Aorta (tissue), 5 donors: ENCODE results near the gene TIAM1. TPM values are rescaled to one million over a fixed set of nuclear protein-coding genes. Genes with fewer than 3 reads are reported as not detected.

Experiments
- ATAC-seq: fragments of 200-7000 bp; cut with Tn5 transposase; one replicate; pipeline ENCODE4 v1.9.1; 2022; ENCODE audit warnings: moderate library complexity; ENCODE audit not compliant: low FRiP score
- DNase-seq, 2 donors: peaks; one replicate each; pipeline ENCODE4 v3.0.0-alpha.2; 2020
- H3K27ac ChIP-seq, 2 donors: one replicate each; pipeline ENCODE4 v1.5.1; 2013; ENCODE audit warnings: low read length in 2 of 2, mild to moderate bottlenecking in 2 of 2, moderate library complexity in 2 of 2, control low read depth in 1 of 2, inconsistent platforms in 1 of 2, low read depth in 1 of 2
- H3K27me3 ChIP-seq, 2 donors: one replicate each; pipeline ENCODE4 v1.6.1; 2013; ENCODE audit warnings: control low read depth in 1 of 2, low read length in 1 of 2, mild to moderate bottlenecking in 1 of 2, moderate library complexity in 1 of 2; ENCODE audit not compliant: insufficient read depth in 2 of 2, control insufficient read depth in 1 of 2
- H3K36me3 ChIP-seq, 2 donors: one replicate each; pipeline ENCODE4 v1.6.1; 2013; ENCODE audit warnings: control low read depth in 1 of 2, low read length in 1 of 2, mild to moderate bottlenecking in 1 of 2; ENCODE audit not compliant: insufficient read depth in 2 of 2, control insufficient read depth in 1 of 2
- H3K4me1 ChIP-seq, 2 donors: one replicate each; pipeline ENCODE4 v1.6.1; 2013; ENCODE audit warnings: low read length in 2 of 2, control low read depth in 1 of 2, mild to moderate bottlenecking in 1 of 2, moderate library complexity in 1 of 2; ENCODE audit not compliant: insufficient read depth in 2 of 2, control insufficient read depth in 1 of 2
- H3K4me3 ChIP-seq, 2 donors: one replicate each; pipeline ENCODE4 v1.5.1; 2013; ENCODE audit warnings: low read length in 2 of 2, control low read depth in 1 of 2, mild to moderate bottlenecking in 1 of 2
- H3K9me3 ChIP-seq: one replicate; pipeline ENCODE4 v1.6.1; 2013; ENCODE audit warnings: mild to moderate bottlenecking, low read length; ENCODE audit not compliant: control insufficient read depth
- WGBS, 2 donors: extraction: QIAGEN DNeasy Blood & Tissue Kit; methylation state at CpG; one replicate each; pipeline ENCODE4 v1.1.7; 2013; 5-methylcytosine and 5-hydroxymethylcytosine counted together
- intact Hi-C, 2 donors: fragments of 100-400 bp; cut with DNase I; formaldehyde crosslinking; loops; one replicate each; pipeline versions ENCODE4 v1.14.2 to v1.15.0; 2022
- polyA plus RNA-seq, 2 donors: library from polyadenylated mRNA; stranded (reverse); fragments of 200-250 nt; gene quantifications; one replicate each; pipeline ENCODE4 v1.2.3, GENCODE V29; 2013
- total RNA-seq, 2 donors: library from RNA; stranded (reverse); fragmentation: NEBNext Ultra II Directional; extraction: Animal tissue kit (Norgen Biotek cat#: 25700); gene quantifications; one replicate each; pipeline ENCODE4 v1.2.1, GENCODE V29; 2021
- donor health status: healthy with polysubstance abuse.
- donor health status: Bipolar disorder and iron deficiency.
- donor health status: DM: no; HTN: no; CAD: no.
- donor health status: DM: no; HTN: no; CAD: no.
- donor health status: DM: yes; HTN: yes; CAD: no.

TIAM1 gene
- total and polyA plus RNA-seq, 4 donors, result 0.50 to 15.8 (median 12.9) TPM; not detected in 1

DNA sequence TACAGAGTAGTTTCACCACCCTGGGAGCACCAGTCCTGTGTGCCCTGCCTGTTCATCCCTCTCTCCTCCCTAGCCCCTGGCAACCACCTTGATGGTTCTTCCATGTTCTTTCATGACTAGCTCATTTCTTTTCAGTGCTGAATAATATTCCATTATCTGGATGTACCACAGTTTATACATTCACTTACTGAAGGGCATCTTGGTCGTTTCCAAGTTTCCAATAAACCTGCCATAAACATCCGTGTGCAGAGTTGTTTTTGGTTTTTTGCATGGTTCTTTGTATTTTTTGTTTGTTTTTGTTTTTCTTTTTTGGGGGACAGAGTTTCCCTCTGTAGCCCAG, 13.9 kb downstream of the TIAM1 start:
- H3K27me3 ChIP-seq, result no peaks in the 10 kb centered on the region
- no peaks in the 10 kb centered on the region for H3K36me3 ChIP-seq
- no peaks in the 10 kb centered on the region for H3K4me1 ChIP-seq
- WGBS, 2 donors, result 75 to 76% methylated on average over 2 of the region's 2 CpGs
- intact Hi-C loops, result no loop called here
- no peak for ATAC-seq
- no peak for DNase-seq
- H3K9me3 ChIP-seq, result peaks cover 3% of the 10 kb centered on the region
- no peak overlapping the region for H3K27ac ChIP-seq
- H3K4me3 ChIP-seq, result no peak overlapping the region

DNA sequence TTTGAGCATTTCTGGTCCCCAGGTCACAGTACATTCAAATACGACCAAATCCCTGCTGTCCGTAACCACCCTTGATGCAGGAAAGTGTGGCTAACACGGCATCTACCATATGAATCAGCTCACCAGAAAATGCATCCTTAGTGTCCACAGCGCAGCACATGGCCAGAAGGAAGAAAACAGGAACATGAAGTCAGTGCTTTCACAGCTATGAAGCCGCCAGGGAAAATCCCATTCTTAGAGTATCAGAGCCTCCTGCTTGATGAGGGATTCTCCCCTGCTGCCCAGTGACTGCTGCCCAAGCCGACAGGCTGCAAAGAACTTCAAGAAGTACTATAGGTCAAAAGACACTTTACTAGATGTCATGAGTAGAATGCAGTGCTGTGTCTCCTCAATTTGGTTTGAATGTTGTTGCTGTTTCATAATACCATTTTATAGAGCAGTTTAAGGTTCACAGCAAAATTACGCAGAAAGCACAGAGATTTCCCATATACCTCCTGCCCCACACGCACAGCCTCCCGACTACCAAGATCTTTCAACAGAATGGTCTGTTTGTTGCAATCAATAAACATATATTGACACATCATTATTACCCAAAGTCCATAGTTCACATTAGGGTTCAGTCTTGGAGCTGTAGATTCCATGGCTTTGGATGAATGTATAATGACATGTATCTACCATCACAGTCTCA, 14.5 kb downstream of the TIAM1 start:
- Histone ChIP-seq H3K4me1 (no peaks in the 10 kb centered on the region), H3K9me3 (peaks cover 3% of the 10 kb centered on the region), H3K27ac (no peak overlapping the region), H3K27me3 (no peaks in the 10 kb centered on the region), H3K36me3 (no peaks in the 10 kb centered on the region), H3K4me3 (no peak overlapping the region)
- WGBS, 2 donors, result 92% methylated on average over 9 of the region's 9 CpGs
- ATAC-seq (no peak), DNase-seq (no peak)
- intact Hi-C loops, result no loop called here

DNA sequence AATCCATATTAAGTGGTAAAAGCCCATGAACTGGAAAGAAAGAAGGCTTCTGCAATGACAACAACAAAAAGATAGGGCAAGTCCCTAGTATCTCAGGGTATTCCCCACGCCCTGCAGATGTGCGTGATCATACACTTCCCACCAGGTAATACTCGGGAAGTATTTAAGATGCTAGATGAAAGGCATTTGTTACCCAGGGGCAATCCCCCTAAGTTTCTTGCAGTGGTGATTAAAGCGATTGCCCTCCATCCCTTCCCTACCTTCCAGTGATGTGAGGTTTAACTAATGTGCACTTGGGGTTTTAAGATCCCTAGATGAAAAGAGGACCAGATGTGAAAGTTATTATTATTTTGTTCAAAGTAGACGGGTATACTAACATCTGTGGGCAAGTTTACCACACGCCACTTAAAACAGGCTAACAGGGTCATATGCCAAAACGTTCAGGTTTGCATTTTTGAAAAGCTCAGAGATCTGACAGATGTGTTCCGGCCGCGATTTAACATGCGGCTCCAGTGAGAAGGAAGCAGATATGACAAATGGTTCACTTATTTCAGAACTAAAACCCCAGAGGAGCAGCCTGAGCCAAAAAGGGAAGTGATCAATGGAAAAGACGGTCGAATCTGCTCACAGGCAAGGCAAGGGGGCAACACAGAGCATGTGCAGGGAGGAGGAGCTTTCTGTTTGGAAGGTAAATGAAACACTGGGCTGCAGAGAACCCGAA, 17.4 kb downstream of the TIAM1 start:
- intact Hi-C loops, result no loop called here
- peaks cover 3% of the 10 kb centered on the region for H3K9me3 ChIP-seq
- no peak overlapping the region for H3K4me3 ChIP-seq
- ATAC-seq (no peak), DNase-seq (no peak)
- H3K4me1 ChIP-seq, result no peaks in the 10 kb centered on the region
- 33 to 36% methylated on average over 14 of the region's 14 CpGs for WGBS, 2 donors
- no peaks in the 10 kb centered on the region for H3K27me3 ChIP-seq
- H3K36me3 ChIP-seq, result no peaks in the 10 kb centered on the region
- H3K27ac ChIP-seq, result no peak overlapping the region

DNA sequence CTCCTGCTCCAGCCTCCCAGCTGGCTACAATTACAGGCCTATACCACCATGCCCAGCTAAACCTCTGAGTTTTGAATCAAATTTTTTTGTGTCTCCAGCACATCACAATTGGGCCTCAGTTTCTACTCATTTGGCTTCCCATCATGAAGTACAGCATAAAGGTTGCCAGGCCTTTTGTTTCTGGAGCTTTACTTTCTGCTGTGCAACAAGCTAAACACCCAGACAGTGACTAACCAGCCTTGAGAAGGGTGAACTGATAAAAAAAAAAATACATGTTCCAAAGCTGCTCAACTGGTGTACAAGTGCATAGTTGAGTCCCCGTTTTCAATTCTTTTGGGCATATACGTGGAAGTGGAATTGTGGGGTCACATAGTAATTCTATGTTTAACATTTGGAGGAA, 25.1 kb downstream of the TIAM1 start:
- ATAC-seq, result no peak
- intact Hi-C loops, result no loop called here
- no peaks in the 10 kb centered on the region for H3K27me3 ChIP-seq
- DNase-seq, result no peak
- WGBS, 2 donors, result 77 to 79% methylated on average over 2 of the region's 2 CpGs
- H3K4me1 ChIP-seq, result no peaks in the 10 kb centered on the region
- no peak overlapping the region for H3K4me3 ChIP-seq
- no peak overlapping the region for H3K27ac ChIP-seq
- H3K36me3 ChIP-seq, result no peaks in the 10 kb centered on the region
- H3K9me3 ChIP-seq, result no peaks in the 10 kb centered on the region

DNA sequence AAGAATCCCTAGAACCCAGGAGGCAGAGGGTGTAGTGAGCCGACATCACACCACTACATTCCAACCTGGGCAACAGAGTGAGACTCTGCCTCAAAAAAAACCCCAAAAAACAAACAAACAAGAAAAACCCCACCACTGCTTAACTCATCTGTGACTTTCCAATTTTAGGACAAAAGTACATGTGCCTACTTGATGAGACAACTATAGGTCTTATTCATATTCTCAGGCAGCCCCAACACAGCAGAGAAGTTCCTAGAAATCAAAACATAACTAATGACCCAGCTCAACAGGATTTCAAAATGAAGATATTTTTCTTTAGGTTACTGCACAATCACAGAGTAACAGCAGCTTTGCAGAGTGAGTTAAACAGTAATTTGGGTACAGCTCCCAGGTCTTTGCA, 26.4 kb downstream of the TIAM1 start:
- Histone ChIP-seq H3K4me1 (no peaks in the 10 kb centered on the region), H3K27ac (no peak overlapping the region), H3K9me3 (no peaks in the 10 kb centered on the region), H3K36me3 (no peaks in the 10 kb centered on the region), H3K27me3 (no peaks in the 10 kb centered on the region), H3K4me3 (no peak overlapping the region)
- intact Hi-C loops, result no loop called here
- DNase-seq (no peak), ATAC-seq (no peak)
- 86 to 91% methylated on average over 1 of the region's 1 CpG for WGBS, 2 donors

DNA sequence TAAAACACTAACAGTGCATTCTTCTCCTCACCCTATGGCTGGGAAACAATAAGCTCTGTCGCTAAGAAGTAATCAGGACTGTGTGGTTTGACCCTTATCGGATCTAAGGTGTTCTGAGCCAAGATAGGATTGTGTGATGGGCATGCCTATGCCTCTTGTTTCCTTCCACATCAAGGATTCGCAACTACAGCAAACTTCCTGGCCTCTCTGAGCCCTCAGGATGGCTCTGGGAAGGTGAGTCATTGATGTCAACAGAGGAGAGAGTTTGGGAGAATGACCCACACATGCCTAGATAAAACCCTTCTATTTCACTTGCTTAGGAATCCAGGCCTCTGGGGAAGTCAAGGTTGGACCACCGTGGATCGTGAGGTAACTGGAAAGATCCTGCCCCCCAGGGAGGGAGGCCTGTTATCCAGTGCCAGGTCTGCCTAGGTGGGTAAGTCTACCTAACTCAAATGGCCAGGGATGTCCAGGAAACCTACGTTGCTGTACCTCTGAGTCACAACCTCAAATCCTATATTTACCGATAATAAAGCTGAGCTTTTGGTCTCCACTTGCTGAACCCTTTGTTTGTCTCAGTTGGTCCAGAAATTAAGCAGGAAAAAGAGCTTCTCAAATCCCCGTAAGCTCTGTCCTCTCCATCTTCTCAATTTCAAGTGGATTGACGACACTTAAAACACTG, 27.4 kb downstream of the TIAM1 start:
- no peaks in the 10 kb centered on the region for H3K4me1 ChIP-seq
- DNase-seq (no peak), ATAC-seq (no peak)
- H3K36me3 ChIP-seq, result no peaks in the 10 kb centered on the region
- H3K9me3 ChIP-seq, result no peaks in the 10 kb centered on the region
- H3K27ac ChIP-seq, result no peak overlapping the region
- H3K4me3 ChIP-seq, result no peak overlapping the region
- 81 to 85% methylated on average over 9 of the region's 9 CpGs for WGBS, 2 donors
- intact Hi-C loops, result no loop called here
- H3K27me3 ChIP-seq, result no peaks in the 10 kb centered on the region

DNA sequence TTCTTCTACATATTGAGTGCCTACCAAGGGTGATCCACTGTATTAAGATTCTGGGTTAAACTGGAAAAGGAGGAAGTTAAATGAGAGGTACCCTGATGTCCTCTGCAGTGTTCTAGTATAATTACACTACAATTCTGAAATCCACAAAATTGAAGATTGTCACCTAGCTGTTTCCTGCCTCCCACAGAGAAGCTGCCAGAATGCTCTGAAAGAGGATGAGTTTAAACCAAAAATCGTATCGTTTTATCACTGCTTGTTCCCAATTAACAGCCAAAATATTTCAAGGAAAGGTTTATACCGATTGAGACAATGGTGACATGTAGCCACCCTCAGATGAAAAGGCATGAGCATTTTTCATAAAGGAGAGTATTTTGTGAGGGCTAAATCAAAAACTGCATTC, 28.0 kb downstream of the TIAM1 start:
- H3K4me3 ChIP-seq, result no peak overlapping the region
- H3K36me3 ChIP-seq, result no peaks in the 10 kb centered on the region
- H3K27ac ChIP-seq, result no peak overlapping the region
- intact Hi-C loops, result no loop called here
- H3K27me3 ChIP-seq, result no peaks in the 10 kb centered on the region
- H3K4me1 ChIP-seq, result no peaks in the 10 kb centered on the region
- DNase-seq (no peak), ATAC-seq (no peak)
- 86% methylated on average over 3 of the region's 3 CpGs for WGBS, 2 donors
- H3K9me3 ChIP-seq, result no peaks in the 10 kb centered on the region

DNA sequence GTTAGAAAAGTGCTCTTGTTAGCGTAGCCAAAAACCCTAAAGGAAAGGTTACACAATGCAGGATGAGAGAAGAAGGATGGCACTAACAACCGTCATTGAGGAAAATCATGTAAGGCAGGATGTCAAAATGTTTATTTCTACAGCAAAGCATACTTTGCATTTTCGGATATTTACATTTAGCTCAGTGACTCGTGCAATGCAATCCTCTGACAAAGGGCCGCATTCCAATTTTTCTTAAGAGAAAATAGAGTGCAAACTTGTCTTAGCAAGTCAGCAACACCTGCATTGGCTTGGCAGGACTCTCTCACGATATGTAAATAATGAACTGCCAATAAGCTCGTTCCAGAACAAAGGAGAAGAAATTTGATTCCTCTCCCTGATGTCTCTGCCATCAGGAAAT, 33.3 kb downstream of the TIAM1 start:
- Histone ChIP-seq H3K9me3 (peaks cover 2% of the 10 kb centered on the region), H3K4me3 (no peak overlapping the region), H3K27ac (no peak overlapping the region), H3K4me1 (no peaks in the 10 kb centered on the region), H3K27me3 (no peaks in the 10 kb centered on the region), H3K36me3 (no peaks in the 10 kb centered on the region)
- WGBS, 2 donors, result 47 to 52% methylated on average over 7 of the region's 7 CpGs
- no peak for ATAC-seq
- DNase-seq, result no peak
- intact Hi-C loops, result no loop called here

DNA sequence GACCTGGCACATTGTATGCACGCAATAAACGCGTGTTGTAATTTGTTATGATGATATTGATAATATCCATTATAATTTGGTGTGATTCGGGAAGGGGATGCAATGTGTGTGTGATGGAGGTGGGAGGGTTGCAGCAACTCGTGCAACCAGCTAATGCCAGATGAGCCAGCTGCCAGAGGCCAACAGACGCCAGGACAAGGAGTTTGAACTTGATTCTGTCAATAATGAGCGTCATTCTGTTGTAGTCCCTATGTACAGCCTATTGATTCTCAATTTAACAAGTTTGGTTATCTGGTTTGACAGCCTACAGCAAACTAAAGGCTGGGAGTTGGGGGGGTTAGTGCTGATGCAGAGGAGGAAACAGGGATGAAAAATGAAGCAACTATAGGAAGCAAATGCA, 35.5 kb downstream of the TIAM1 start:
- H3K36me3 ChIP-seq, result no peaks in the 10 kb centered on the region
- intact Hi-C loops, result no loop called here
- no peaks in the 10 kb centered on the region for H3K4me1 ChIP-seq
- H3K27me3 ChIP-seq, result no peaks in the 10 kb centered on the region
- DNase-seq (no peak), ATAC-seq (no peak)
- H3K4me3 ChIP-seq, result no peak overlapping the region
- WGBS, 2 donors, result 91 to 93% methylated on average over 7 of the region's 7 CpGs
- H3K27ac ChIP-seq, result no peak overlapping the region
- H3K9me3 ChIP-seq, result peaks cover 2% of the 10 kb centered on the region
